Endothelial cell of umbilical vein (primary cell): ENCODE results near the gene GGT6. TPM values are rescaled to one million over a fixed set of nuclear protein-coding genes. Genes with fewer than 3 reads are reported as not detected.

Experiments
- BruUV-seq: library from RNA; stranded (reverse); fragments of 400-500 nt; replicated peaks from 2 replicates; lab custom pipeline; 2021; lab: Mats Ljungman, UMichigan
- CTCF ChIA-PET: fragments of 300-600, 350-600 bp; sonication (Branson Sonifier 250); formaldehyde crosslinking; loops from one replicate; lab custom pipeline; 2021; ENCODE audit warnings: antibody characterized with exemption, inconsistent platforms; lab: Charles Lee
- POLR2A ChIA-PET: fragments of 300-600, 350-600 bp; sonication (Branson Sonifier 250); formaldehyde crosslinking; loops from one replicate; lab custom pipeline; 2021; ENCODE audit warnings: antibody characterized with exemption, inconsistent platforms; lab: Charles Lee
- DNase-seq: peaks from one replicate; pipeline ENCODE4 v3.0.0-alpha.2; 2011; ENCODE audit warnings: low read depth, low spot score
- FAIRE-seq: peaks from 2 replicates; lab custom pipeline; 2011; peaks lifted over from hg19 to GRCh38; lab: Jason Lieb, UNC
- H2AFZ ChIP-seq: 2 replicates; pipeline ENCODE4 v1.6.0; 2012; ENCODE audit warnings: low read depth, low read length, control low read depth, inconsistent platforms
- H3K27ac ChIP-seq: 2 replicates; pipeline ENCODE4 v1.5.1; 2011; ENCODE audit warnings: low read depth, mild to moderate bottlenecking, control low read depth, low read length, moderate library complexity; ENCODE audit not compliant: insufficient read depth
- H3K27me3 ChIP-seq, 2 experiments: 2 replicates each; pipeline versions ENCODE4 v1.6.0 to v1.6.1; 2011; ENCODE audit warnings: low read length in 2 of 2, mixed read lengths in 1 of 2; ENCODE audit not compliant: control insufficient read depth in 2 of 2, insufficient read depth in 2 of 2
- H3K36me3 ChIP-seq, 2 experiments: 2 replicates in 1 of 2; 3 replicates in 1 of 2; pipeline ENCODE4 v1.5.1; 2011; ENCODE audit warnings: low read length in 2 of 2, mild to moderate bottlenecking in 1 of 2, moderate library complexity in 1 of 2; ENCODE audit not compliant: control insufficient read depth in 2 of 2, insufficient read depth in 2 of 2; ENCODE audit errors: extremely low read depth in 1 of 2
- H3K4me1 ChIP-seq: 3 replicates; pipeline ENCODE4 v1.5.1; 2011; ENCODE audit warnings: mild to moderate bottlenecking, low read length; ENCODE audit not compliant: control insufficient read depth, insufficient read depth; ENCODE audit errors: extremely low read depth
- H3K4me2 ChIP-seq: 2 replicates; pipeline ENCODE4 v1.6.1; 2011; ENCODE audit warnings: low read length, control low read depth, mixed read lengths; ENCODE audit not compliant: insufficient read depth
- H3K4me3 ChIP-seq, 3 experiments: fragments of 200-600 bp in 1 of 3; sonication (generic), shearing (Covaris generic) in 1 of 3; replicated peaks in 1 of 3; 2 replicates each; pipeline ENCODE4 v1.5.1; 2011 to 2016; ENCODE audit warnings: control low read depth in 3 of 3, low read length in 3 of 3, mild to moderate bottlenecking in 2 of 3, inconsistent platforms in 1 of 3, low read depth in 1 of 3, moderate library complexity in 1 of 3; ENCODE audit not compliant: insufficient read depth in 1 of 3
- H3K79me2 ChIP-seq: 2 replicates; pipeline ENCODE4 v1.6.0; 2012; ENCODE audit warnings: low read length, inconsistent platforms; ENCODE audit not compliant: control insufficient read depth, insufficient read depth
- H3K9ac ChIP-seq: replicated peaks from 2 replicates; pipeline ENCODE3; 2011; ENCODE audit warnings: low read length, control low read depth; ENCODE audit not compliant: insufficient read depth; ENCODE audit errors: extremely low read depth
- H3K9me1 ChIP-seq: replicated peaks from 3 replicates; pipeline ENCODE4 v1.6.0; 2011; ENCODE audit warnings: mild to moderate bottlenecking, low read length; ENCODE audit not compliant: control insufficient read depth, insufficient read depth; ENCODE audit errors: extremely low read depth
- H3K9me3 ChIP-seq: replicated peaks from 2 replicates; pipeline ENCODE4 v1.5.1; 2012; ENCODE audit warnings: low read length, inconsistent platforms; ENCODE audit not compliant: control insufficient read depth, insufficient read depth
- H4K20me1 ChIP-seq: replicated peaks from 2 replicates; pipeline ENCODE3; 2011; ENCODE audit warnings: mild to moderate bottlenecking, low read length; ENCODE audit not compliant: control insufficient read depth, insufficient read depth; ENCODE audit errors: extremely low read depth
- EZH2 ChIP-seq: IDR thresholded peaks from 2 replicates; pipeline ENCODE4 v1.6.1; 2012; ENCODE audit warnings: borderline replicate concordance, low read depth, mild to moderate bottlenecking, moderate library complexity, low read length, inconsistent platforms; ENCODE audit not compliant: severe bottlenecking
- FOS ChIP-seq: IDR thresholded peaks from 2 replicates; pipeline ENCODE4 v1.6.1; 2011; ENCODE audit warnings: mild to moderate bottlenecking, low read length, moderate library complexity, borderline replicate concordance; ENCODE audit not compliant: insufficient read depth
- GATA2 ChIP-seq: IDR thresholded peaks from 2 replicates; pipeline ENCODE4 v1.7.0; 2011; ENCODE audit warnings: low read depth, mild to moderate bottlenecking, moderate library complexity, mixed read lengths, low read length; ENCODE audit not compliant: insufficient read length, insufficient read depth
- JUN ChIP-seq: IDR thresholded peaks from 2 replicates; pipeline ENCODE4 v1.6.1; 2011; ENCODE audit warnings: borderline replicate concordance, low read depth; ENCODE audit not compliant: insufficient read length, insufficient read depth
- MYC ChIP-seq: IDR thresholded peaks from one replicate; pipeline ENCODE4 v1.6.1; 2011; ENCODE audit warnings: mild to moderate bottlenecking, low read depth, low read length
- POLR2A ChIP-seq: IDR thresholded peaks from 2 replicates; pipeline ENCODE4 v1.6.1; 2012; ENCODE audit warnings: low read depth, mild to moderate bottlenecking, control low read depth, low read length
- POLR2AphosphoS5 ChIP-seq: IDR thresholded peaks from 2 replicates; pipeline ENCODE4 v1.6.1; 2012; ENCODE audit warnings: low read depth, mild to moderate bottlenecking, control low read depth, low read length, moderate library complexity; ENCODE audit not compliant: insufficient read depth
- dilution Hi-C: fragments of 300-500 bp; cut with MboI; formaldehyde crosslinking; loops from one replicate; pipeline ENCODE4 v1.15.0; 2019; ENCODE audit warnings: low sequenced_read_pairs; ENCODE audit not compliant: extremely low pct_ligation_motif_present
- intact Hi-C: fragments of 100-400 bp; cut with micrococcal nuclease; formaldehyde crosslinking; loops from one replicate; pipeline ENCODE4 v1.10.0; 2022
- polyA plus RNA-seq, 4 experiments: library from polyadenylated mRNA; depleted of rRNA in 3 of 4; stranded (reverse) in 3 of 4; unstranded in 1 of 4; fragments of >200 nt; gene quantifications; 2 replicates each; pipeline versions ENCODE4 v1.2.1 to v1.2.3, GENCODE V29; 2011 to 2012; ENCODE audit warnings: missing spikeins in 1 of 4
- total RNA-seq: library from RNA; stranded (reverse); gene quantifications from 2 replicates; pipeline ENCODE4 v1.2.3, GENCODE V29; 2021
- TF ChIP-seq, protein P1 (sequence below), 2 donors: IDR thresholded peaks; 1 replicate in 1 of 2; 2 replicates in 1 of 2; pipeline ENCODE4 v1.5.1; 2011; ENCODE audit warnings: low read length in 2 of 2, mild to moderate bottlenecking in 2 of 2, moderate library complexity in 2 of 2, control low read depth in 1 of 2, inconsistent platforms in 1 of 2, low read depth in 1 of 2; ENCODE audit not compliant: insufficient read depth in 1 of 2; ENCODE audit errors: extremely low read depth in 1 of 2
- TF ChIP-seq, protein P2 (sequence below): IDR thresholded peaks from 2 replicates; pipeline ENCODE4 v1.6.1; 2011; ENCODE audit not compliant: insufficient read depth, insufficient read length

Gene GGT6
- total and polyA plus RNA-seq, 2 donors (not counting 3 experiments of a cell fraction or from before 2014, with no cell fraction given): not detected

DNA sequence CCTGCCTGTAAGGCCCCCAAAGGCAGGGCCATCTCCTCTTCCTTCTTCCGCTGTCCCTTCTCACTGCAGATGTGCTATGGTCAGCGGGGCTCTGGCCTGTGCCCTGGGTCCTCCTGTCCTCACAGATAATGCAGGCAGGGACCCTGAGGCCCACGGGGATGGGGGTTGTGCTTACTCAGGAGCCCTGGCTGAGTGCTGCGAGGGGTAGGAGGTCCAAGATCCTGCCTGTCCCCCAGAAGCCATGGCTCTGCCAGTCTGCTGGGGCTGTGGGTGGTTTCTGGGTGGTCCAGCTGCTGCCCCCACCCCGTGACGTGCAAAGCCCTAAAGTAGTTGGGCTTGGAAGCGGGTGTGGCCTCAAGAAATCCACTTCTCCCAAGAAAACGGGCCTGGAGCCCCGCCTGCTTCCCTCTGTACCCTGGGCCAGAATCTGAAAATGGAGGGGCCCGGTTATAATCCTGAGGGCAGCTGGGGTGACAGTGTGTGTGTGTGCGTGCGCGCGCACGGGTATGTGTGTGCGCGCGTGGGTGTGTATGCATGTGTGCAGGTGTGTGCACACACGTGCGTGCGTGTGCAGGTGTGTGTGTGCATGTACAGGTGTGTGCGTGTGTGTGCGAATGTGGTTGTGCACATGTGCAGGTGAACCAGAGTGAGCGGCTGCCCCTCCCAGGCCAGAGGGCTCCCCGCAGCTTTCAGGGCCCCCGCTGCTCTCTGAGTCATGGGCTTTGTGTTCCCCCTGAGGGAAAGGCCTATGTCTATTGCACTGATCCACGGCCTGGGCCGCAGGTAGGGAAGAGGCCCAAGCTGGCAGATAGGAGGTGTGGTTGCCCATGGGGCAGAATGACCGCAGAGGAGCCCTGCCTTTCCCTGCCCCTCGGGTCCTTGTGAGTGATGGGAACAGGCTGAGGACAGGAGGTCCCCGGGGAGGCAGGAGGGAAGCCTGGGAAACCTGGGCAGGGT is 47.9 kb downstream of the GGT6 start:
- dilution Hi-C loops: no loop called here
- POLR2A ChIA-PET: no interaction called here

More for the DNA sequence above, 47.9 kb downstream of the GGT6 start:
- Histone ChIP-seq H3K9me1 (no peaks in the 10 kb centered on the region), H2AFZ (no peak overlapping the region), H3K4me2 (no peak overlapping the region), H3K36me3 (peaks cover 0 to 21% of the 10 kb centered on the region in 2 experiments), H3K9ac (no peak overlapping the region), H3K4me3 (no peak overlapping the region), H3K27ac (no peak overlapping the region), H3K9me3 (no peaks in the 10 kb centered on the region), H3K27me3 (no peaks in the 10 kb centered on the region), H4K20me1 (no peaks in the 10 kb centered on the region), H3K79me2 (peaks cover 5% of the 10 kb centered on the region), H3K4me1 (peaks cover 7% of the 10 kb centered on the region)
- CTCF ChIA-PET: interaction anchor here (2.1 kb wide), 1 partner anchor 8 kb away, joined by 6 read pairs; no protein-coding TSS in a partner anchor
- TF ChIP-seq EZH2 (no peak), GATA2 (no peak), FOS (no peak), MYC (no peak), POLR2A (no peak), POLR2AphosphoS5 (no peak), JUN (no peak)
- TF ChIP-seq, protein P1, sequence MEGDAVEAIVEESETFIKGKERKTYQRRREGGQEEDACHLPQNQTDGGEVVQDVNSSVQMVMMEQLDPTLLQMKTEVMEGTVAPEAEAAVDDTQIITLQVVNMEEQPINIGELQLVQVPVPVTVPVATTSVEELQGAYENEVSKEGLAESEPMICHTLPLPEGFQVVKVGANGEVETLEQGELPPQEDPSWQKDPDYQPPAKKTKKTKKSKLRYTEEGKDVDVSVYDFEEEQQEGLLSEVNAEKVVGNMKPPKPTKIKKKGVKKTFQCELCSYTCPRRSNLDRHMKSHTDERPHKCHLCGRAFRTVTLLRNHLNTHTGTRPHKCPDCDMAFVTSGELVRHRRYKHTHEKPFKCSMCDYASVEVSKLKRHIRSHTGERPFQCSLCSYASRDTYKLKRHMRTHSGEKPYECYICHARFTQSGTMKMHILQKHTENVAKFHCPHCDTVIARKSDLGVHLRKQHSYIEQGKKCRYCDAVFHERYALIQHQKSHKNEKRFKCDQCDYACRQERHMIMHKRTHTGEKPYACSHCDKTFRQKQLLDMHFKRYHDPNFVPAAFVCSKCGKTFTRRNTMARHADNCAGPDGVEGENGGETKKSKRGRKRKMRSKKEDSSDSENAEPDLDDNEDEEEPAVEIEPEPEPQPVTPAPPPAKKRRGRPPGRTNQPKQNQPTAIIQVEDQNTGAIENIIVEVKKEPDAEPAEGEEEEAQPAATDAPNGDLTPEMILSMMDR (IDR thresholded peaks at IDR 0.05; ENCODE audit: extremely low read depth in 1 of 2, insufficient read depth in 1 of 2, low read depth in 1 of 2, low read length in 2 of 2): no peak
- TF ChIP-seq, protein P2, sequence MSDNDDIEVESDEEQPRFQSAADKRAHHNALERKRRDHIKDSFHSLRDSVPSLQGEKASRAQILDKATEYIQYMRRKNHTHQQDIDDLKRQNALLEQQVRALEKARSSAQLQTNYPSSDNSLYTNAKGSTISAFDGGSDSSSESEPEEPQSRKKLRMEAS: no peak
- BruUV-seq: no TSS peak
- intact Hi-C loops: no loop called here
- DNase-seq (no peak), FAIRE-seq (no peak)
